Fibroblast of villous mesenchyme (primary cell): ENCODE measurements around the gene KYNU. TPM values are rescaled to one million over a fixed set of nuclear protein-coding genes. Genes with fewer than 3 reads are reported as not detected.

Source experiments
- DNase-seq: peaks from one replicate; pipeline ENCODE4 v3.0.0-alpha.2; 2010; ENCODE audit warnings: low read depth
- H3K4me3 ChIP-seq: 2 replicates; pipeline ENCODE4 v1.5.1; 2011; ENCODE audit warnings: low read depth, mild to moderate bottlenecking, low read length
- CTCF ChIP-seq: IDR thresholded peaks from 2 replicates; pipeline ENCODE4 v1.5.1; 2012; ENCODE audit warnings: low read depth, mild to moderate bottlenecking, low read length; ENCODE audit not compliant: insufficient read depth
- total RNA-seq: library from RNA; depleted of rRNA; stranded (reverse); fragments of >200 nt; gene quantifications from 2 replicates; pipeline ENCODE4 v1.2.3, GENCODE V29; 2012

Gene KYNU
- total RNA-seq, 1 donor, result 0.43 TPM

GRCh38 chr2:142869461-142870106, 7.9 kb upstream of the KYNU start:
- no peak for TF ChIP-seq CTCF
- no peak overlapping the region for H3K4me3 ChIP-seq
- no peak for DNase-seq

DNA sequence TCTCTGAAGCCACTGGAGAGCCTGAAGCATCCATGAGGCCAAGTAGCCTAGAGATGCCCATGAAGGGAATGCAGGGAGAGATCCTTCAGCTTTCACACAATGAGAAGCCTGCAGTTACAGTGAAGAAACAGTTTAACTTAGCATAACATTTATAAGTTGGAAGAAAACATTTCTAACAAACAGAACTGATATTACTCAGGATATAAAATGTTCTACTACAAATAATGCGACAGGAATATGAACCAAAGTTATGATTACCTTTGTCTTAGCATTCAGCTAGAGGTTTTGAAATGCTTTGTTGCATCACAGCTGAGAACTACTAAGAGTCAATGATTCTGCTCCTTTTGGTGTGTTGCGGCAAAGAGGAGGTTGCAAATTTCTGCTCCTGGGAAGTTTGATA, 6.9 kb upstream of the KYNU start:
- H3K4me3 ChIP-seq, result no peak overlapping the region
- no peak for TF ChIP-seq CTCF
- no peak for DNase-seq

- TF ChIP-seq CTCF, result no peak
- no peak for DNase-seq
- no peak overlapping the region for H3K4me3 ChIP-seq
These were observed 6.1 kb upstream of the KYNU start for GRCh38 chr2:142871396-142871795.

- TF ChIP-seq CTCF, result no peak
- peak; percentile 89 for DNase-seq
- H3K4me3 ChIP-seq, result no peak overlapping the region
These were observed 4.4 kb upstream of the KYNU start for GRCh38 chr2:142872882-142873724.

- DNase-seq, result peak; percentile 38
- H3K4me3 ChIP-seq, result no peak overlapping the region
- no peak for TF ChIP-seq CTCF
These were observed 3.6 kb upstream of the KYNU start for GRCh38 chr2:142873831-142874287.

DNA sequence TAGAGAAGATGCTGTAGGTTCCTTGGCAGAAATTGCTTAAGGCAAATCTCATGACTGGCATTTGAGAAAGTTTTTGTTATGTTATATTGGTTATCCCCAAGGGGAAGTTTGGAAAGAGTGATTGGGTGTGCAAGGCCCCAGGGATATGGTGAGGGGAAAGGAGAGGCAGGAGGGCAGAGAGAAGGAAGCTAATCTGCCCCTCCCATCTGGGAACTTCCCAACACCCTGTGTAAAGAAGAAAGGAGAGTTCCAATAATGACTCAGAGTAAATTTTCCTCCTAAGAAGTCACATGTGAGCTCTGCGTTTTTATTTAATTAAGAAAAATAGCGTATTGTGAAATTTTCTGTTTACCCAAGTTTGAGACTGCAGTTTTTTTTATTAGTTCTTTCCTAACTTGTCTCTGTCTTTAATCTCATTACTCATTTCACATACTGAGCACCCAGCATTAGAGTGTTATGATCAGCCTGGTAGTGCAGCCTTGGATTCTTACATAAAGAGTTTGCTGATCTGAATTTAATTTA, 3.1 kb upstream of the KYNU start:
- peak; percentile 94 for DNase-seq
- H3K4me3 ChIP-seq, result no peak overlapping the region
- TF ChIP-seq CTCF, result no peak
